HG02623 (cell line): ENCODE data around the gene LRRC4.

Experiments used
- ATAC-seq: cut with Tn5 transposase; IDR thresholded peaks from one replicate; pipeline ENCODE4 v1.9.1; 2021; ENCODE audit warnings: moderate library complexity; ENCODE audit not compliant: unreplicated experiment

The LRRC4 gene

GRCh38 chr7:128032605-128033235 is 1.5 kb upstream of the LRRC4 start:
- ATAC-seq, result no peak

- no peak for ATAC-seq
These were observed 816 bp upstream of the LRRC4 start for GRCh38 chr7:128031901-128032604.

GRCh38 chr7:128030263-128030653 is 979 bp downstream of the LRRC4 start:
- no peak for ATAC-seq

- ATAC-seq, result no peak
These were observed 1.7 kb downstream of the LRRC4 start for GRCh38 chr7:128029405-128029995.

- ATAC-seq, result no peak
These were observed 3.7 kb downstream of the LRRC4 start for GRCh38 chr7:128027485-128027980.

GRCh38 chr7:128026551-128026950 is 4.7 kb downstream of the LRRC4 start:
- no peak for ATAC-seq

GRCh38 chr7:128025819-128026218 is 5.4 kb downstream of the LRRC4 start:
- ATAC-seq, result no peak

GRCh38 chr7:128025380-128025779 is 5.9 kb downstream of the LRRC4 start:
- ATAC-seq, result no peak

- no peak for ATAC-seq
These were observed 7.1 kb downstream of the LRRC4 start for GRCh38 chr7:128024151-128024550.

GRCh38 chr7:128022631-128023532 is 8.4 kb downstream of the LRRC4 start:
- no peak for ATAC-seq

GRCh38 chr7:128021366-128021765 is 9.9 kb downstream of the LRRC4 start:
- no peak for ATAC-seq

- no peak for ATAC-seq
These were observed 11.1 kb downstream of the LRRC4 start for GRCh38 chr7:128020159-128020558.

GRCh38 chr7:128019288-128019687 is 11.9 kb downstream of the LRRC4 start:
- no peak for ATAC-seq

- ATAC-seq, result no peak
These were observed 13.1 kb downstream of the LRRC4 start for GRCh38 chr7:128017862-128018845.

GRCh38 chr7:128017460-128017859 is 13.8 kb downstream of the LRRC4 start:
- no peak for ATAC-seq

GRCh38 chr7:128014811-128015210 is 16.4 kb downstream of the LRRC4 start:
- ATAC-seq, result no peak

- ATAC-seq, result no peak
These were observed 20.0 kb downstream of the LRRC4 start for GRCh38 chr7:128011131-128011661.

- no peak for ATAC-seq
These were observed 20.7 kb downstream of the LRRC4 start for GRCh38 chr7:128010391-128011127.

- no peak for ATAC-seq
These were observed 22.5 kb downstream of the LRRC4 start for GRCh38 chr7:128008744-128009143.
